NCI-H1092 treated with DMSO at 0.1 percent for 48 hours (cell line): ENCODE results near the gene GALNTL6.

ENCODE experiments used
- DNase-seq: peaks from one replicate; lab custom pipeline; 2025; lab: John Stamatoyannopoulos, UW

The GALNTL6 gene

DNA sequence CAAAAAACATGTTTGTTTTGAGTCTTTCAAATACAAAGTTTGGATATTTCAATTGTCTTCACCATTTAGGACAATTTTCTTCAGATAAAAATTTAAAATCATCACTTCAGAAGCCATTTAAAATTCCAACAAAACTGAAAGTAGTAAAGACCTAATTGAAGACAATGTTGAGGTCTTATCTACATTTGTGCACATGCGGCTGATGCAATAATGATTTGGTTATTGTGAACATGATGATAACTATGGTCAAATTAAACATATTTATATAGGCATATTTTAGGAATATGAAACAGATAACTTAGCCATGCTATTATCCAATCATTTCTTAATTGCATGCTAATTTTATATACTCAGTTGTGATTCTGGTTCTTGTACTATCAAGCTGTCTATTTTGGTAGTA, 407.5 kb downstream of the GALNTL6 start:
- no peak for DNase-seq

DNA sequence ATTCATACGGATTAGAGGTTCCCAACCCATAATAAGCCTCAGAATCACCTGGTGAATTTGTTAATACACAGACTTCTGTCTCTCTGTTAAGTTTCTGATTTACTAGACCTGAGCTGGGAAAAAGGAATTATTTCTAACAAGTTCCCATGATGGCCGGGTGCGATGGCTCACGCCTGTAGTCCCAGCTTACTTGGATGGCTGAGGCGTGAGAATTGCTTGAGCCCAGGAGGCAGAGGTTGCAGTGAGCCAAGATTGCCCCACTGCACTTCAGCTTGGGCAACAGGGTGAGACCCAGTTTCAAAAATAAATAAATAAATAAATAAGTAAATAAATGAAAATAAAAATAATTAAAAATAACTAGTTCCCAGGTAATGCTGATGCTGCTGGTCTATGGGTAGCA, 412.3 kb downstream of the GALNTL6 start:
- no peak for DNase-seq

DNA sequence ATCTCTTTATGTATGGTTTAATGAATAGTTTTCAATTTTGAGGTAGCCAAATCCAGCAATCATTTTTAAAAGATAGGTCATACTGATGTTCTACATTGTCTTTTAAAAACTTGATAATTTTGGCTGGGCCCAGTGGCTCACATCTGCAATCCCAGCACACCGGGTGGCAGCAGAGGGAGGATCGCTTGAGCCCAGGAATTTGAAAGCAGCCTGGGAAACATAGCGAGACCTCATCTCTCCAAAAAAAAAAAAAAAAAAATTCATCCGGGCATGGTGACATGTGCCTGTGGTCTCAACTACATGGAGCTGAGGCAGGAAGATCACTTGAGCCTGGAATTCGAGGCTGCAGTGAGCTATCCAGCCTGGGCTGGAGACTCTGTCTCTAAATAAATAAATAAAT, 419.8 kb downstream of the GALNTL6 start:
- no peak for DNase-seq

DNA sequence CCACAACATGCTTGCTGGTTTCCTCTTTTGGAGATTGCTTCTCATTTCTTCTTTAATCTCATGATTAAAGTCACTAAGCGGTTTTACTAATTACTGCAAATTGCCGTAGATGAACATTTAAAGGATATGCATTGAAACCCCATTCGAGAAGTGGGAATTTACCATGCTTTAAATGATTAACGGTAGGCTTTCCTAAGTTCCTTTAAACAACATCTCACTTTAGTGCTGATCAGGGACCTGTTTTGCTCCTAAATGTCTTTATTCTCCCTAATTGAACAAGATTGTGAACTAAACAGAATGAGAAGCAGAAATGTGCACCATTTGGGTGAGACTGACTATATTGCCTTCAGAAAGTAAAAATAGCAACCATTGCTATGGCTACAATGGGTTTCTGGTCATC, 430.3 kb downstream of the GALNTL6 start:
- DNase-seq: no peak

DNA sequence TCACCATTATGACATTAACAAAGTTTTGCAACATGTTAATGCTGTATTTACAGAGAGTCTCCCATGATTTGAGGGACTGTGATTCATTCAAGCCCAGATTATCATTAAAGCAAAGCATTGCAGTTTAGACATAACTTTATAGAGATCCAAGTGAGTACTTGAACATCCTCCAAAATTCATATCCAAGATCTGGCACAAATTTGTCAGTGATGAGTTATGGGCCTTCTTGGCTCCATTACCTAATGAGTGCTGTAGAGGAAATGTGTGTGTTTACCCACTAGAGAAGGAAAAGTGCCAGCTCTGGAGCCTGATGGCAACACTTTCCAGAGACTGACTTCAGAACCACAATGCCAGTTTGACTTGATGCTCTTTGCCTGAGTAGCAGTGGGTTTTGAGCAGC, 432.3 kb downstream of the GALNTL6 start:
- DNase-seq: no peak

DNA sequence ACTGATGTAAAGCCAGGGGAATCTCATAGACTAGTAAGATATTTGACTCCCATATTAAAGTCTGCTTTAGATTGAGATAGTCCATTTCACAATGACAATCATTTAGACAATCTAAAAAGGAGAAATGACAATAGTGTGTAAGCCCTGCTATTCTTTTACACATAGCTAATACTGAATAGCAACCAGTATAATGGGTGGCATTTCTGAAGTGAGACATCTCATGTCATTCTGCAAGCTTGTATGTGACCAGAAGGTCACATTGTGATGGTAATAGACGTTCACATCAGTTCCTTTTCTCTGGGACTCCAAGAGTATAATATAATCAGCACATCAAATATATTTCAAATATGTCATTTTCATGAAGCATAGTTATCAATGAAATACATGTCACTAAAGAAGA, 440.2 kb downstream of the GALNTL6 start:
- DNase-seq: no peak

DNA sequence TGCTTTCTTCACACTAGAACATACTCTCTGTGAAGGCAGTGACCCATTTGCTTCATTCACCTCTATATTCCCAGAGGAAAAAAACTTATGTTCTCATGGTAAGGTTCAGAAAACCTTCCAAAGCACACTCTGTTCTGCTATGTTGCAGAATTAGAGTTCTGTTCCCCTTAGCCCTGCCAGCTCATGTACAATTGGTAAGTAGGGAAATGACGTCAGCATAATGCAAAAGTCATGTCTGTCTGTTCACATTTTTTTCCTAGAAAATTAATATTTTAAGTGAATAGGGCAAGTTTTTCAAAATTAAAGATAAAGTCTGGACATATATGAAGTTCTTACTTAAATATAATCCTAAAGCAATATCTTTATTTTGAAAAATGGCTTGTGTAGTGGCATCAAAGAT, 443.6 kb downstream of the GALNTL6 start:
- no peak for DNase-seq

DNA sequence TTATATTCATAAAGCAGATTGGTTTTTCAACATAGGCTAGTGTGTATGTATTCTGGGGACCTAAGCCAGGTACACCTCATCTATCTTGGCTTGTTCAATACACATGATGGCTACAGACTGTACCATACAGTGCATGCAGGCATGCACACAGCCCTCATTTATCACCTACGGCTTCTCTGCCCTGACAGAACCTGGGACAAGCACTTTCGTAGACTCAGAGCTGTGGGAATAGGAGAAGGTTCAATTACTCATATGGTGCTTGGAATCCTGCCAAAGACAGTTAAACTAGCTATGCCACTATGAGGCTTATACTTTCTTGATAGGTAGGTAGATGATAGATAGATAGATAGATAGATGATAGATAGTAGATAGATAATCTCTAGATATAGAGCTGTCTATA, 457.2 kb downstream of the GALNTL6 start:
- DNase-seq: peak; percentile 2

DNA sequence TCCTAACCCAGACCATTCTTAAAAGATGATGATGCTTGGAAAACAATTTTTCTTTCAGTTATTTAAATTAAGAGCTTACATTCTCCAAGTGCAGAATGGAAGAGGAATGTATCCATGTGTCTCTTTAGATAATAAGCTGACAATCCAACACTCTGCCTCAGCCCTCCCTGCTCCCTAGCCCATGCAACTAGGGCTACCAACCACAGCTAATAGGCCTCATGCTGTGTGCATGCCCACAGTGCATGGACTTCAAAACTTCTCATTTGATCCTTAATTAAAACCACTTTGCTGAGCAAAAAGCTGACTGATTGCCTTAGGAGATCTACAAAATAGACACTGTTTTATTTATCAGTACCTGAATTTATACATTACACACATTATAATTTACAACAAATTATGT, 473.9 kb downstream of the GALNTL6 start:
- DNase-seq: no peak

DNA sequence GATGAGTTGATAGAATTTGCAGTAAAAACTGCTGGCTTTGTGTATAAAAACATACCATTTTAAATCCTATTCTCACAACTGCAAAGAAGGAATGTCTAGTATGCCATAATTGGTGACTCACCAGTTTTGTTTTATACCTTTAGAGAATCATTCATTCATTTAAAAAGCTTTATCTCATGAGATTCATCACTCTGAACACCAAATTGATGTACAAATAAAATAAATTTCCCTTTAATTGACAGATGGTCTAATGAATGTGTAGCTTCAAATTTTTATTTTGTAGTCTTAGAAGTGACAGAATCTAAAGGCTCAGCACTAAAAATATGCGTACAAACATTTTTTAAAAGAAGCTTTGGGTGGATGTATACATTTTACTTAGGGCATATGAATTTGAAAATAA, 492.5 kb downstream of the GALNTL6 start:
- DNase-seq: no peak

DNA sequence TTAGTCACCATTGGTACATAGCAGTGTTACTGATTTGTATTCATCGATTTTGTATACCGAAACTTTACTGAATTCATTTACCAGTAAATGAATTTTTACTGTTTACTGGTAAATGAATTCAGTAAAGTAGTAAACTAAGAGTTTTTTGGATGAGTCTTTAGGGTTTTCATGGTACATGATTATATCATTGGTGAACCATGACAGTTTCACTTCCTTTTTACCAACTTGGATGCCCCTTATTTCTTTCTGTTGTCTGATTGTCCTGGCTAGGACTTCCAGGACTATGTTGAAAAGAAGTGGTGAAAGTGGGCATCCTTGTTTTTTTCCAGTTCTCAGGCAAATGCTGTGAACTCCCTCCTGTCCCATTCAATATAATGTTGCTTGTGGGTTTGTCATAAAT, 494.9 kb downstream of the GALNTL6 start:
- no peak for DNase-seq

DNA sequence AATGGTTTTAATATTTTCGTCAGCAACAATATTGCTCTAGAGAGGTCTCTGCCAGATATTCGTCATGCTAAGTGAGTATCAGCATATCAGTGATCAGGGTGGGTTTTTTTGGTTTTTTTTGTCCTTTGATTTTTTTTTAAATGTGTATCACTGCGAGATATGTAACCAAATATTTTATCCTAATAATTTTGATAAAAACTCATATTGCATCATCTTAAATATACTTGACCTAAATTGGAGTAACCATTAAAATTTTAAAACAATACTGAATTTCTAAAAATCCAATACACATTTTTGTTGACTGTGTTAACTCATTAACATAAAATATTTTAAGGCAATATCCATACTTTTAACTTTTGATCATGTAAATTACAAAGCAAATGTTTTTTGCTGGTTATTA, 498.5 kb downstream of the GALNTL6 start:
- DNase-seq: no peak

DNA sequence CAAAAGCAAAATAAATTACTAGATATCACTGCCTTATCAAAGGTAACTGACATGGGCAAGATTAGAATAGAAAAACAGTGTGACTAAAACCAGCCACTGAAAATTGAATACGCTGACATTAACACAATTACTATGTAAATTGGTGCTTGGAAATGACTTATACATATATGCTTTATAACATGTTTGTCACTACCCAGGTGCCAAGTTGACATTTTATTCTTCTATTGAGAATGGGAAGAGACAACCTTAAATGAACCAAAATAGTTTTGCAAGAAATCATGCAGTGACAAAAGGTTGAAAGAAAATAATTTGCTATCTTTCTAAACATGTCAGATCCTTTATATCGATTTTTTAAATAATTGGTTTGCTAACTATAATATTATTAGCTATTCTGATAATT, 510.1 kb downstream of the GALNTL6 start:
- no peak for DNase-seq

DNA sequence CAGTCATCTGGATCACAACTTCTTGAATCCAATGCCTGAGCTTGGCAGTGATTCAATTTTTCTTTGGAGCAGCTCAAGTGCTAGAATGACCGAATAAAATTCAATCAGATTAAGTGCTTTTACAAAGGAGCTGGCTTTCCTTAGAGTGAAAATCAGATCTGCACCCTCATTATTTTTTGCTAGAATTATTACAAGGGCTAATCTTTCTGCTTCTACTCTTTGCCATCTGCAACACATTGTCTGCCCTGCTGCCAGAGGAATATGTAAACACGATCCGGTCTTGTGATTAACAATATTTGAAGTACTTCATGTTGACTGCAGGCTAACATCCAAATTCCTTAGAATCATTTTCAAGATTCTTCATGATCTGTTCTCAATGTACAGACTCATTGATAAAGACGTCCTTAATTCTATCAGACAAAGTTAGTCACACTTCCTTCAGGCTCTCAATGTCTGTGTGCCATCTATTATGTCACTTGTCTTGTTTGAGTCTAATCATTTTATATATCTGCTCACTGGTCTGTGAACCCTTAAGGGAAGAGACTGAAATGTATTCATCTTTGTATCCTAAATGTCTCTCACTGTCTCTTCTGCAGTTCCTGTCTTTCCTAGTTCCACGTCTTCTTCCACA, 531.2 kb downstream of the GALNTL6 start:
- peak; percentile 3 for DNase-seq

DNA sequence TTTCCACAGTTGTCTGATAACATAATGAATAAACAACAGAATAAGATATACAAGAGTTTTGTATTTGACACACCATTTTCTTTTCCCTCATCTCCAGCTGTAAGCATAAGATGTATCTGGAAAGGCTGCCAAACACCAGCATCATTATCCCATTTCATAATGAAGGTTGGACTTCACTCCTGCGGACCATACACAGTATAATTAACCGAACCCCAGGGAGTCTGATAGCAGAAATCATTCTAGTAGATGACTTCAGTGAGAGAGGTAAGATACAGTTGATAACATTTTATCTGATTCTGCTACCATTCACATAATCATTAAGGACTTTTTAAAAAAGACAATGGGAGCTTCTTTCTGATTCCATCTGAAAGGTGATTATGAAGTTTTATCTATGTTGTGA, 535.2 kb downstream of the GALNTL6 start:
- DNase-seq: no peak

DNA sequence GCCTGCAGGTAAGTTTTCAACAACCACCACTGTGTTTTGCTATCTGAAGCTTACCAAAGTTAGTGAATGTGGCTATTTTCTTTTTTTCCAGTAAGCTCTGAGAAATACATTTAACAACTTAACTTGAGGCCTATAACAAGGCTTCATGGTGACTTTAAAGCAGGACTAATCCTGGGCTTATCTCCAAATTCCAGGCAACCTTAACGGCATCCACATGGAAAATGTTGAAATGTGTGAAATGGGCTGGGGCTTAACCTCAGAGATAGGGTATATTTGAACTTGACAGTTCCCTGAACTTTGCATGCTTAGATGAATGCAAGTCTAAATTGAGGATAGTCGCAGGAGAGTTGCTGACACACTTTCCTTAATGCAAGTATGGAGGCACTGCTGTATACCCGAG, 539.2 kb downstream of the GALNTL6 start:
- DNase-seq: no peak

DNA sequence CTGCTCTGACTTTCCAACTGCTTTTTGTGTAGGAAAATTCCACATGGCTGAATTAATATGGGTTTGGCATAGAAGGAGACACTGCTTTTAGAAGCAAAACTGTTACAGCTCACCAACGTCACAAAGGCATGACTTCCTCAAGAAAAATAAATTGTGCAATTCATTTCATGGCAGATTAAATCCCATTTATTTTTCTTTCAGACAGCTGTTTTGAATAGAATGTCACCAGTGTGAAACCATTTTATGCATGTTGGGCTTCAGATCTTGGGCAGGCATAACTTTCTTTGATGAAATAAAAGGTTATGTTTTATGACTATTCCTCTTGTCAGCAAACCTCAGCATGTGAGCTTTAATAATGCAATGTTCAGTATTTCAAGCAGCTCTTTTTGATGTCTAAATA, 542.8 kb downstream of the GALNTL6 start:
- no peak for DNase-seq

DNA sequence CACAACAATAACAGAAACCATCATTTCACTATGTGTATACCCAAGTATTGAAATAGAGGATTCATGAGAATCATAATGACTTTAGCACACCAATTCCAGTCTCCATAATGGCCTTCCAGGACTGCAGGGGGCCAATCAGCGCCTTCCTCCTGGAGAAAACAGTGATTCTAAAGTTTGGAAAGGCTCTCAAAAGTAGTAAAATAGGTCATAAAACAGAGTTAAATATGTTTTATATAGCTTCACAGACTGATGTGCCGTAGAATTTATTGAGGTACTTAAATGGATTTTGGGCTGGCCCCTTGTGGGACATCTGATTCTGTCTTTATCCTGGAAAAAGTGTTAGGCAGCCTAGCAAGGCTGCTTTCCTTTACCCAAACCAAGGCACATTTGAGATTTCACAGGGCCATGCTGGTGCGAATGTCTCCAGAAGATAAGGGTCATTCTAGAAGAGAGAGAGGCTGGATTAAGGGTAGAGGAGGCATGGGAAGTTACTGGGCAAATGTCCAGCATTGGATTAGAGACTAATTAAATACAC, 543.9 kb downstream of the GALNTL6 start:
- no peak for DNase-seq

DNA sequence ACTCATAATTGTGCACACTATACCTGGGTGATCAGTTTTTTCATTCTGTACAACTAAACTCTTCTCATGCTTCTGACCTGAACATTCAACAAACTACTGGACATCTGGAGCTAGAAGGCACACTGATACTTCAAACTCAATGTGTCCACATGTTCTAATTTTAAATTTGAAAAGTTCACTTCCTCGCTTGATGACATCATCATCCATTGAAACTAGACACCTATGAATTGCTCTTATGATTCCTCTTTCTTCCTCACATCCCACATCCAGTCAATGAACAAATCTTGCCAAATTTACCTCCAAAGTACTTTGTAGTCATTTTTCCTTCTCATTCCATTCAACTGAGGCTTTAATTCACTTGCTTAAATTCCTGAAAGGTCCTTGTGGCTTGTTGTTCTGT, 549.4 kb downstream of the GALNTL6 start:
- DNase-seq: no peak

DNA sequence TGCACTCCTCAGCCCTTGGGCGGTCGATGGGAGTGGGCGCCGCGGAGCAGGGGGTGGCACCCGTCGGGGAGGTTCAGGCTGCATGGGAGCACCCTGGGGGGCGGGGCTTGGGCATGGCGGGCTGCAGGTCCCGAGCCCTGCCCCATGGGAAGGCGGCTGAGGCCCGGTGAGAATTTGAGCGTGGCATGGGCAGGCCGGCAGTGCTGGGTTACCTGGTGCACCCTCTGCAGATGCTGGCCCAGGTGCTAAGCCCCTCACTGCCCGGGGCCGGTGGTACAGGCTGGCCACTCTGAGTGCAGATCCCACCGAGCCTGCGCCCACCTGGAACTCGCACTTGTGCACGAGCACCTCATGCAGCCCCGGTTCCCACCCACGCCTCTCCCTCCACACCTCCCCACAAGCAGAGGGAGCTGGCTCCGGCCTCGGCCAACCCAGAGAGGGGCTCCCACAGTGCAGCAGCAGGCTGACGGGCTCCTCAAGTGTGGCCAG, 556.3 kb downstream of the GALNTL6 start:
- no peak for DNase-seq

DNA sequence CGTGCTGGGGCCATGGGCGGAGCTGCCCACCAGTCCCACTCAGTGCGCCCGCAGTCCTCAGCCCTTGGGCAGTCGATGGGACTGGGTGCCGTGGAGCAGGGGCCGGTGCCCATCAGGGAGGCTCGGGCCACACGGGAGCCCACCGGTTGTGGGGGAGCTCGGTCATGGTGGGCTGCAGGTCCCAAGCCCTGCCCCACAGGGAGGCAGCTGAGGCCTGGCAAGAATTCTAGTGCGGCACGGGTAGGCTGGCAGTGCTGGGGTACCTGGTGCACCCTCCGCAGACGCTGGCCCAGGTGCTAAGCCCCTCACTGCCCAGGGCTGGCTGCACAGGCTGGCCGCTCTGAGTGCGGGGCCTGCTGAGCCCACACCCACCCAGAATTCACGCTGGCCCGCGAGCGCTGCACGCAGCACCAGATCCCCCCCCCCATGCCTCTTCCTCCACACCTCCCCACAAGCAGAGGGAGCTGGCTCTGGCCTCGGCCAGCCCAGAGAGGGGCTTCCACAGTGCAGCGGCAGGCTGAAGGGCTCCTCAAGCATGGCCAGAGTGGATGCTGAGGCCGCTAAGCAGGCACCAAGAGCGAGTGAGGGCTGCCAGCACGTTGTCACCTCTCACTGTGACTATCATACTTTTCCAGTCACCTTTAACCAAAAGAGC, 564.4 kb downstream of the GALNTL6 start:
- DNase-seq: no peak

DNA sequence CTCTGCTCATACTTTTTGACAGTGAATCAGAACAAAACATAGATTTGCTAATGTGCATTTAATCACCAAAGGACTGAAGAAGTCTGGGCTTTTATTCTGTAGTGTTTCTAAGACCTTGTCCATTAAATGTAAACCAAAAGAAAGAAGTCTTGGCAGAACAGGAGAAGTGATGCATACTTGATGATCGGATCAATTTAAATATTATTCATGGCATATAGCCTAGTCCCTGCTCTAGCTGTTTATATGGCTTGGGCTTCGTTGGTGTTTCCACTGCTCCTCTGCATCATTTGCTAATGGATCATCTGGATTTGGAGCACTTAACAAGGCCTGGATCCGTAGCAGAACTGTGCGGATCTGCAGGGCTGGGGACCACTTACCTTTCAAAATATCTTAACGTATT, 566.6 kb downstream of the GALNTL6 start:
- no peak for DNase-seq

DNA sequence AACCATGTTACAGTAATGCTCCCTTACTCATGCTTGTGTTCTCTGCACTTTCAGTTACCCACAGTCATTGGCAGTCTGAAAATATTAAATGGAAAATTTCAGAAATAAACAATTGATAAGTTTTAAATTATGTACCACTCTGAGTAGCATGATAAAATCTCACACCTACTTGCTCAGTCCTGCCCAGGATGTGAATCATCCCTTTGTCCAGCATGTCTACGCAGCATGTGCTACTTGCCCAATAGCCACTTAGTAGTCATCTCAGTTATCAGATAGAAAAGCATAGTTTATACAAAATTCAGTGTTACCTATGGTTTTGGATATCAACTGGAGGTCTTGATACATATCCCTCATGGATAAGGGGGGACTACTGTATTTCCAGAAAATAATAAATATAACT, 577.1 kb downstream of the GALNTL6 start:
- no peak for DNase-seq

DNA sequence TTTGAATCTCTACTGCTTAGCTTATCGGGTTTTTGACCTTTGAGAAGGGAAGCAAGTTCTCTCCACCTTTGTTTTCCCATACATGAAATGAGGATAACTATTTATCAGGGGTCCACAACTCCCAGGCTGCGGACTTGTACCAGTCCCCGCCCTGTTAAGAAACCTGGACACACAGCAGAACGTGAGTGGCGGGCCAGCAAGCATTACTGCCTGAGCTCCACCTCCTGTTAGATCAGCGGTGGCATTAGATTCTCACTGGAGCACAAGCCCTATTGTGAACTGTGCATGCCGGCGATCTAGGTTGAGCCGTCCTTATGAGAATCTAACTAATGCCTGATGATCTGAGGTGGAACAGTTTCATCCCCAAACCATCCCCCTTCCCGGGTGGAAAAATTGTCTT, 579.5 kb downstream of the GALNTL6 start:
- DNase-seq: no peak
